ENCODE measurements around the gene SLC39A3.

Gene SLC39A3

DNA sequence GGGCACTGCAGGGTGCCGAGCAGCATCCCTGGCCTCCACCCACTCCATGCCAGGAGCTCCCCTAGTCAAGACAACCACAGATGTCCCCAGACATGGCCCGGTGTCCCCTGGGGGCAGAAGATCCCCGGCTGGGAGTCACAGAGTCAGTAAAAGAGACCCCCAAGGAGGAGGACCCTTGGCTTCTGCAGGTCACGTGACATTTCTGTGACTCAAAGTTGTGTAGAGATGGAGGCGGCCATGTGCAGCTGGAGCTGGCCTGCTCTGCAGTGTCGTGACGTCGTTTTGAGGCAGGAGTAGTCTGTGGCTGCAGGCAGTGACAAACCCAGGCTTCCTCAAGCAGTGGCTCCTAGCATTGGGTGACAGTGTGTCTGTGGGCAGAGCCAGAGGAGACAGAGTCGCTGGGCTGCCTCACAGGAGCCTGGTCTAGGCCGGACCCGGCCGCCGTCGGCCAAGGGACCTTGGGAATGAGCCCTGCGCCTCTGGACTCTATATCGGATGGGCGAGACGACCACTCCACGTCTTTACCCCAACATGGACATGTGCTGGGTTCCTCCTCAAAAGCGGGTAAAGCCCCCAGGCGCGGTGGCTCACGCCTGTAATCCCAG is 10.9 kb downstream of the SLC39A3 start:
- TF ChIP-seq, protein P1, sequence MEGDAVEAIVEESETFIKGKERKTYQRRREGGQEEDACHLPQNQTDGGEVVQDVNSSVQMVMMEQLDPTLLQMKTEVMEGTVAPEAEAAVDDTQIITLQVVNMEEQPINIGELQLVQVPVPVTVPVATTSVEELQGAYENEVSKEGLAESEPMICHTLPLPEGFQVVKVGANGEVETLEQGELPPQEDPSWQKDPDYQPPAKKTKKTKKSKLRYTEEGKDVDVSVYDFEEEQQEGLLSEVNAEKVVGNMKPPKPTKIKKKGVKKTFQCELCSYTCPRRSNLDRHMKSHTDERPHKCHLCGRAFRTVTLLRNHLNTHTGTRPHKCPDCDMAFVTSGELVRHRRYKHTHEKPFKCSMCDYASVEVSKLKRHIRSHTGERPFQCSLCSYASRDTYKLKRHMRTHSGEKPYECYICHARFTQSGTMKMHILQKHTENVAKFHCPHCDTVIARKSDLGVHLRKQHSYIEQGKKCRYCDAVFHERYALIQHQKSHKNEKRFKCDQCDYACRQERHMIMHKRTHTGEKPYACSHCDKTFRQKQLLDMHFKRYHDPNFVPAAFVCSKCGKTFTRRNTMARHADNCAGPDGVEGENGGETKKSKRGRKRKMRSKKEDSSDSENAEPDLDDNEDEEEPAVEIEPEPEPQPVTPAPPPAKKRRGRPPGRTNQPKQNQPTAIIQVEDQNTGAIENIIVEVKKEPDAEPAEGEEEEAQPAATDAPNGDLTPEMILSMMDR (IDR thresholded peaks at IDR 0.05; ENCODE audit: low read length): no peak
- no peak for TF ChIP-seq EZH2 (IDR thresholded peaks at IDR 0.05; ENCODE audit: borderline replicate concordance, low read length)
- Histone ChIP-seq H3K9me3 (ENCODE audit: low read length) (no peaks in the 10 kb centered on the region), H3K4me2 (ENCODE audit: low read length) (no peak overlapping the region), H3K27me3 (ENCODE audit: insufficient read depth, low read length) (peaks cover 9% of the 10 kb centered on the region; the same call in 1 of the 2 replicates), H3K9ac (ENCODE audit: low read length) (no peak overlapping the region), H3K4me3 (ENCODE audit: low read depth, low read length, poor library complexity, severe bottlenecking) (no peak overlapping the region), H3K27ac (ENCODE audit: low read depth, low read length, poor library complexity, severe bottlenecking) (no peak overlapping the region), H3K79me2 (ENCODE audit: insufficient read depth, low read length) (no peaks in the 10 kb centered on the region), H3F3A (ENCODE audit: insufficient read depth, low read length) (no peaks in the 10 kb centered on the region), H2AFZ (ENCODE audit: low read length) (no peak overlapping the region), H4K20me1 (ENCODE audit: insufficient read depth, low read length) (no peaks in the 10 kb centered on the region), H3K9me2 (ENCODE audit: low read depth, low read length) (no peaks in the 10 kb centered on the region), H3K36me3 (ENCODE audit: insufficient read depth, low read length) (peaks cover 1% of the 10 kb centered on the region; the same call in 1 of the 2 replicates), H3K4me1 (ENCODE audit: insufficient read depth, low read length, severe bottlenecking) (no peaks in the 10 kb centered on the region)

DNA sequence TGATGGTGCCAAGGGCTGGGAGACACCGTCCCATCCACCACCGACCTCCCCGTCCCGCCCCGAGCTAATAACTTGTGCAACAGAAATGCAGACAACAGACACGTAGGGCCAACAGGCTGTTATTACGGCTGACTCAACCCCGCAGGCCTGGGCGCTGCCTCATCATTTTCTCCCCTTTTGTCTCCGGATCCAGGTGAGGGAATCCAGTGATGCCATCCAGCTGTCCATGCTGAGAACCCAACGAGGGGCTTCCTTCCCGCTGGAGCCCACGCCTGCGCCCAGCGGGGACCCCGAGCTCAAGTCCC is 12.2 kb downstream of the SLC39A3 start:
- Histone ChIP-seq H3K9me2 (ENCODE audit: low read depth, low read length) (no peaks in the 10 kb centered on the region), H3K79me2 (ENCODE audit: insufficient read depth, low read length) (no peaks in the 10 kb centered on the region), H3K27ac (ENCODE audit: low read depth, low read length, poor library complexity, severe bottlenecking) (no peak overlapping the region), H3K4me2 (ENCODE audit: low read length) (no peak overlapping the region), H3K9me3 (ENCODE audit: low read length) (no peaks in the 10 kb centered on the region), H4K20me1 (ENCODE audit: insufficient read depth, low read length) (no peaks in the 10 kb centered on the region), H3F3A (ENCODE audit: insufficient read depth, low read length) (no peaks in the 10 kb centered on the region), H3K9ac (ENCODE audit: low read length) (no peak overlapping the region), H3K27me3 (ENCODE audit: insufficient read depth, low read length) (peaks cover 9% of the 10 kb centered on the region; the same call in 1 of the 2 replicates), H3K36me3 (ENCODE audit: insufficient read depth, low read length) (no peaks in the 10 kb centered on the region; the same call in 1 of the 2 replicates), H3K4me1 (ENCODE audit: insufficient read depth, low read length, severe bottlenecking) (no peaks in the 10 kb centered on the region), H2AFZ (ENCODE audit: low read length) (no peak overlapping the region), H3K4me3 (ENCODE audit: low read depth, low read length, poor library complexity, severe bottlenecking) (no peak overlapping the region)
- TF ChIP-seq, protein P1 (IDR thresholded peaks at IDR 0.05; ENCODE audit: low read length): no peak
- no peak for TF ChIP-seq EZH2 (IDR thresholded peaks at IDR 0.05; ENCODE audit: borderline replicate concordance, low read length)

DNA sequence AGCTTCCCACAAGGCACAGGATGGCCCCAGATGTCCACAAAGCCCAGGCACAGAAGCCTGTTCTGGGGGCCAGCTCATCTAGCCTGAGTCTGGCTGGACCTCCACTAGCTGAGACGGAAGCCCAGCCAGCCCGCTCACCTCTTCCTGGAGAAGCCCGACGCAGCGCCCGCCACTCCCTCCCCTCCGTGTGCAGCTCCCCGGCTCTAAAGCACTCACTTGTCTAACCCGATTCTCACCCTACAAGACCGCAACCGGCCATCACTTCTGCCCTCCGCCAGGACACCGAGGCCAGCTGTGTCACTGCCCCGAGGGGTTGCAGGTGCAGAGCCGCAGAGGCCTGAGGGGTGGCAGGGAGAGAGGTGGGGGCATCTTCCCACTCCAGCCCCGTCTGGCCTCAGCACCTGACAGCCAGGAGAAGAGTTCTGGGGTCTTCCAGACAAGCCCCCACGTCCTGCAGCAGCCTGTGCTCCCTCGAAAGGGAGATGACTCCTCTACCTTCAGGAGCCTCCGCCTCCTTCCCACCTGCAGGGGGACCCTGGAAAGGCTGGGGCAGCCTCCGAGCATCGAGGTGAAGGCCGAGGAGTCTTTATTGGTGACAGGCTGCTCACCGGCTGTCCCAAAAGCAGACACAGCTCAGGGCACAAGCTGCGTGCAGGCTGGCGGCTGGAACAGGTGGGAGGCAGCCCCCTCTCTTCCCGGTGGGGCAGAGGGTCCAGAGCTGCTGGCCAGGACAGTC is 12.7 kb downstream of the SLC39A3 start:
- Histone ChIP-seq H4K20me1 (ENCODE audit: insufficient read depth, low read length) (no peaks in the 10 kb centered on the region), H3K36me3 (ENCODE audit: insufficient read depth, low read length) (no peaks in the 10 kb centered on the region; the same call in 1 of the 2 replicates), H3K4me3 (ENCODE audit: low read depth, low read length, poor library complexity, severe bottlenecking) (no peak overlapping the region), H2AFZ (ENCODE audit: low read length) (no peak overlapping the region), H3K27ac (ENCODE audit: low read depth, low read length, poor library complexity, severe bottlenecking) (no peak overlapping the region), H3K4me1 (ENCODE audit: insufficient read depth, low read length, severe bottlenecking) (no peaks in the 10 kb centered on the region), H3K4me2 (ENCODE audit: low read length) (no peak overlapping the region), H3K79me2 (ENCODE audit: insufficient read depth, low read length) (no peaks in the 10 kb centered on the region), H3K27me3 (ENCODE audit: insufficient read depth, low read length) (peaks cover 9% of the 10 kb centered on the region; the same call in 1 of the 2 replicates), H3K9ac (ENCODE audit: low read length) (no peak overlapping the region), H3F3A (ENCODE audit: insufficient read depth, low read length) (no peaks in the 10 kb centered on the region), H3K9me2 (ENCODE audit: low read depth, low read length) (no peaks in the 10 kb centered on the region), H3K9me3 (ENCODE audit: low read length) (no peaks in the 10 kb centered on the region)
- TF ChIP-seq EZH2 (IDR thresholded peaks at IDR 0.05; ENCODE audit: borderline replicate concordance, low read length): no peak
- TF ChIP-seq, protein P1 (IDR thresholded peaks at IDR 0.05; ENCODE audit: low read length): no peak

Data from OCI-LY1 (cell line).